Measurements from ENCODE around the gene ST8SIA1. TPM values are rescaled to one million over a fixed set of nuclear protein-coding genes. Genes with fewer than 3 reads are reported as not detected.

ST8SIA1 gene
- total RNA-seq, 2 donors from 2014 or later, result 1.2 to 2.7 TPM

- no peaks in the 10 kb centered on the region for H3K4me1 ChIP-seq
- H3K27ac ChIP-seq, result no peak overlapping the region
- intact Hi-C loops (cut with DNase I), result no loop called here
Observed at GRCh38 chr12:22234561-22234960, 99.9 kb downstream of the ST8SIA1 start.

GRCh38 chr12:22231836-22232235, 102.7 kb downstream of the ST8SIA1 start:
- no peak overlapping the region for H3K4me3 ChIP-seq
- DNase-seq, result no peak
- TF ChIP-seq CTCF (IDR thresholded peaks at IDR 0.05), result no peak
- H3K27me3 ChIP-seq, result no peaks in the 10 kb centered on the region
- H3K4me1 ChIP-seq, result no peaks in the 10 kb centered on the region
- no peaks in the 10 kb centered on the region for H3K36me3 ChIP-seq
- no peak overlapping the region for H3K27ac ChIP-seq
- intact Hi-C loops (cut with DNase I), result no loop called here
- no peak overlapping the region for H3K9ac ChIP-seq (ENCODE audit: low read depth in 2 of 2, low read length in 2 of 2)
- no peaks in the 10 kb centered on the region for H3K9me3 ChIP-seq

More at GRCh38 chr12:22234561-22234960, 99.9 kb downstream of the ST8SIA1 start:
- Histone ChIP-seq H3K27me3 (no peaks in the 10 kb centered on the region), H3K9me3 (no peaks in the 10 kb centered on the region), H3K4me3 (no peak overlapping the region), H3K9ac (ENCODE audit: low read depth in 2 of 2, low read length in 2 of 2) (no peak overlapping the region), H3K36me3 (no peaks in the 10 kb centered on the region)
- no peak for TF ChIP-seq CTCF (IDR thresholded peaks at IDR 0.05)
- no peak for DNase-seq

GRCh38 chr12:22231078-22231477, 103.4 kb downstream of the ST8SIA1 start:
- no peak for TF ChIP-seq CTCF (IDR thresholded peaks at IDR 0.05)
- Histone ChIP-seq H3K4me1 (no peaks in the 10 kb centered on the region), H3K36me3 (no peaks in the 10 kb centered on the region), H3K9ac (ENCODE audit: low read depth in 2 of 2, low read length in 2 of 2) (no peak overlapping the region), H3K27me3 (no peaks in the 10 kb centered on the region), H3K4me3 (no peak overlapping the region), H3K27ac (no peak overlapping the region), H3K9me3 (no peaks in the 10 kb centered on the region)
- intact Hi-C loops (cut with DNase I), result no loop called here
- no peak for DNase-seq

DNA sequence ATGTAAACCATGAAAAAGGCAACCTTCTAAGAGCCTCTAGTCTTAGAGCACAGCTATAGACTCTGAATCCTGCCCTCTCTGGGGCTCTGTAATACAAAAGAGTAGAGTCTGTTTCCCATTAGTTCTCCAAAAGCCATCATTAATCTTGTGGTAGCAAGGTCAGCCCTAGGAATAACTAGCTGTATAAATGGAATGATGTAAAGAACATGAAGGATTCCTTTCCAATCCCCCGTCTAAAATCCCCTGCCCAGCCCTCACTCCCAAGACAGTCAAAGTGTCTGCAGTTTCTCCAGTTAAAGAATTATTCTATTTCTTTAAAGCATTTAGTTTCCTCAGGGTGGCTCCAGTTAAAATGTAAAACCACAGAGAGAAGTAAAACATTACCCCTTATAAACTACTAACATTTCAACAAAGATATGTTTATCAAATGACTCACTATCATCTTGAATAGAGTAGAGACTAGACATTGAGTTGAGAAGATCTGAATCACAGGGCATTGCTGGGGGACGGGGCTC, 104.2 kb downstream of the ST8SIA1 start:
- intact Hi-C loops (cut with DNase I), result no loop called here
- Histone ChIP-seq H3K27me3 (no peaks in the 10 kb centered on the region), H3K4me1 (no peaks in the 10 kb centered on the region), H3K36me3 (no peaks in the 10 kb centered on the region), H3K4me3 (no peak overlapping the region), H3K9me3 (no peaks in the 10 kb centered on the region), H3K9ac (ENCODE audit: low read depth in 2 of 2, low read length in 2 of 2) (no peak overlapping the region), H3K27ac (no peak overlapping the region)
- TF ChIP-seq CTCF (IDR thresholded peaks at IDR 0.05), result no peak
- DNase-seq, result no peak

DNA sequence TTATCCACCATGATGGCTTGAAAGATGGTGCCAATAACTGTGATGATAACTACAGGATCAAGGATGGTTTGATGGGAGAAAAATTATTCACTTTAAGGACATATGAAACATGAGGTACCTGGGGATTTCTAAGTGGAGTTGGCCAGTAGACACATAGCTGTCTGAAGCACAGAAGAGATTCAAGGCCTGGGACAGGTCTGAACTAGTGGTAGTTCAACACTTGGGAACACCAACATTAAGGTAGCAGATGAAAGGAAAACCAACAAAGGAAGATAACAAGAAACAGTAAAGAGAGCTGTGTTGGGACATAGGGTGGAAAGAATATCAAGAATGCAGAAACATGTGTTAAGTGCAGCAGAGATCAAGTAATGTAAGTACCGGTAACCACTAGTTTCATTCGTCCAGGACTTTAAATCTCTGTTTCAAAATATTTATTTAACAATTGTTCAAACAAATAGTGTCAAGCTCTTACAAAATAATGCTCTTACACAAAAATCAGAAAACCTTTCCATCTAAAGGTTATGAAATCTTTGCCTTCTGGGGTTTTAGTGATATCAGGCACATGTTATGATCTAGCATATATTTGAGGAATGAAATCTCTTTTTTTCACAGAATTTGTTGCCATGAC, 104.7 kb downstream of the ST8SIA1 start:
- Histone ChIP-seq H3K27ac (no peak overlapping the region), H3K4me1 (no peaks in the 10 kb centered on the region), H3K27me3 (no peaks in the 10 kb centered on the region), H3K9me3 (no peaks in the 10 kb centered on the region), H3K4me3 (no peak overlapping the region), H3K36me3 (no peaks in the 10 kb centered on the region), H3K9ac (ENCODE audit: low read depth in 2 of 2, low read length in 2 of 2) (no peak overlapping the region)
- intact Hi-C loops (cut with DNase I), result no loop called here
- no peak for TF ChIP-seq CTCF (IDR thresholded peaks at IDR 0.05)
- DNase-seq, result no peak
